NCI-H526 treated with DMSO at 0.1 percent for 48 hours (cell line): Measurements from ENCODE around the gene TSHR.
"Not testable (repeated sequence)": the region's sequence is repeated elsewhere in the genome, so short reads cannot be mapped to it uniquely, and the experiment has no call there.

Experiments
- DNase-seq: peaks from one replicate; lab custom pipeline; 2025; lab: John Stamatoyannopoulos, UW

The TSHR gene

DNA sequence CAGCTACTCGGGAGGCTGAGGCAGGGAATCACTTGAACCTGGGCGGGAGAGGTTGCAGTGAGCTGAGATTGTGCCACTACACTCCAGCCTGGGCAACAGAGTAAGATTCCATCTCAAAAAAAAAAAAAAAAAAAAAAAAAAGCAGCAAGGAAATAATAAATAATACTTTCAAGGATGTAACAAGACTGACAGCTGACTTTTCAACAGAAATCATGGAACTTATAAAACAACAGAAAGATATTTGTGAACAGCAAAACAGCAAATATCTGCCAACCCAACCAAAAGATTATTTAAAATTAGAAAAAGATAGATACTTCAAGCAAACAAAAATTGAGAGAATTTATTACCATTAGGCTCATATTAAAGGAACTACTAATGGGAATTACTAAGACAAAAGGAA, 115.1 kb downstream of the TSHR start:
- DNase-seq = no peak

DNA sequence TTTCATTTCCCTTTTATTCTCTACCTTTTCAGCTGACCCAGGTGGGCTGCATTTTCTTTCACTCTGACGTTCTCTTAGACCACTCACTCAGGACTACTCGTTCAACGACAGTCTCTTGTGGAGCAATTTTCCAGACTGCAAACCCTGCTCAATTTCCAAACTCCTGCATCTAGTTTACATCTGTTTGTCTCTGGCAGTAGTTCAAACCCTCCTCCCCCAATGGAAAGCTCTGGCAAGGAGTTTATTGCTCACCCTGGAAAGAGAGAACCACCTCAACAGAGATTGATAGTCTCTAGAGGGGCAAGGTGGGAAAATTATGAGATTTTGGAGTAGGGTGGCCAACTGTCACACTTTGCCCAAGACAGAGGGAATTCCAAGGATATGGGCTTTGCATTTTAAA, 130.2 kb downstream of the TSHR start:
- no peak for DNase-seq

DNA sequence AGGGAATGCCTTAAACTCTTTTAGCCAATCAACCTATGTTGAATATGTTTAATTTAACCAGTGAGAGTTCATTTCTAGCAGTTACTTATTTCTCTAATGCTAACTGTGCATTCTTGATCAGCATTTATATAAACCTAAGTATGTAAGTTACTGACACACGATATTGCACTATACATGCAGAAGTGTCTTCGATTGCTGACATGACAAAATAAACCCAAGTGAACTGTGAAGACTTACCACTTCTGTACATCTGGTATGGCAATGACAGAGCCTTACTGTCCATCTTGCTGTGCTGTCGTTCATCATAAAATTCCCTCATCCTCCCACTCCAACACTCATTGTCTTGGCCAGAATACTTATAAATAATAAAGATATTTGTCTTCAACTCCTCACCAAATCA, 131.8 kb downstream of the TSHR start:
- no peak for DNase-seq

DNA sequence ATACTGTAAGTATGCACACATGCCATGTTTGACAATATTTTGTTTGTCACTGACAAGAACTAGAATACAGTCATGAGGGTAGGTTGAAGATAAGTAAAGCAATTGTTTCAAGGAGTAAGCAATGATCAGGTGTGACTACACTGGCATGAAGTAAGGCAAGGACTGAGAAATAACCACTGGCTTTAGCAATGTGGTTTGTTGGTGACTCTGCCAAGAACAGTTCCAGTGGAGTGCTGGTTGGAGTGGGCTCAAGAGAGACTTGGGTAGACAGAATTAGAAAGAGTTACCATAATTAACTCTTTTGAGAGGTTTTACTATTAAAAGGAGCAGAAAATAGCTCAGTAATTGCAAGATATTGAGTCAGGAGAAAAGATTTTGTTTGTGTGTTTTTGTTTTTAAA, 135.7 kb downstream of the TSHR start:
- no peak for DNase-seq

DNA sequence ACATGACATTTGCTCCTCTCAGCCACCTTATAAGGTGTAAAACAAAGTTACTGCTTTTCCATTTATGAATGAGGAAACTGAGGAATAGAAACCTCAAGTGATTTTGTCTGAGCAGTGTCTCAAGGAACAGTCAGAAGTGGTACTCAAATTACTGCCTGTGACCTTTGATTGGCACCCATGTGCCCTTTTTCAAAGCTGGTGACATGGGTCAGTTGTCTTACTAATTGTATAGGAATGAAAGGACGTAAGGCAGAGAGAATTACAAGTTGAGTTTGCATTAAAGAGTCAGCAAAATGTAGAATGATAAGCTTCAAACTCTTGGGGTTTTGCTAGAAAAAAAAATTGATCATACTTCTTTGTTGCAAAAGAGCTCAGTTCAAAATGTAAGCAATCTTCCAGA, 136.2 kb downstream of the TSHR start:
- DNase-seq = no peak

DNA sequence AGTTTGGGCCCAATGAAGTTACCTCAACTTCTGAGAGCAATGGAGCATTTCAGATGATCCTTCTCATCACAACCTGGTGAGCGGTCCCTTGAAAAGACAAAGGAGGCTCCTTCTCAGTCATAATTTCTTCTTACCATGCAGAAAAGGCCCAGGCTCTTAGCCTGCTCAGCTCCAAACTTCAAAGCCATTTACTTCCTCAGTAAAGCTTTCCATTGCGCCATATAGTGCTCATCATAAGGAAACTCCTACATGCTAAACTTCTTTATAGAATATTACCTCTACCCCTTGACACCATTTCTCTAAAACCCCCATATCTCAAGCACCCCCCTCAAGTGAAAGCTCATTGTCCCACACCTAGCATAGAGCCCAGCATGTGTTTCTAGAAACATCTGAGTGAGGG, 138.2 kb downstream of the TSHR start:
- DNase-seq = no peak

DNA sequence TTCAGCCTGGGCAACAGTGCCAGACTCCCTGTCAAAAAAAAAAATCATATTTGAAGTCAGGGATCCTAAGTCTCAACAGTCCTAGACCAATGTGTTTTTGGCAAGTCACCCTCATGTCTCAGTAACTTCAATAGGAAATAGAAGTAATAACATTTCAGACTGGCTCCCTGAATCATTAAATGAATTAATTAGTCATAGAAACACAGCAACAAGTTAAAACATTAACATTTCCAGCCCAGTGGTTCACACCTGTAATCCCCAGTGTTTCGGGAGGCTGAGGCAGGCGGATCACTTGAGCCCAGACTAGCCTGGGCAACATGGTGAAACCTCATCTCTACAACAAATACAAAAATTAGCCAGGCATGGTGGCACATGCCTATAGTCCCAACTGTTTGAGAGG, 140.1 kb downstream of the TSHR start:
- no peak for DNase-seq

DNA sequence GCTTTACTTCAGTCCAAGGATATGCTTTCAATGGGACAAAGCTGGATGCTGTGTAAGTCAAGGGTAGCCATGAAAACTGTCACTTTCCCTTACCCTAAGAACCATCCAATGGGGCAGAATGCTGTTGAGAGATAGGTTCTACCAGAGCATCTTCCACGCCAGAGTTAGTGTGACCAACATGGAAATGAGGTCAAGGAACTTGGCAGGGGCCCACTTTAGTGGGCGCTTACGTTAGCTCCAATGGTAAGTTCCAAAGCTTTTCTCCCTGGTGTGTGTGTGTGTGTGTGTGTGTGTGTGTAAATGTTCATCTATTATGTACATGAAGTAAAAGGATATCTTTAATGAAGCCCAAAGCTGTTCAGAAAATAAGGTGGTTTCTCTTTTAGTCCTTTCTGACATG, 141.2 kb downstream of the TSHR start:
- DNase-seq = no peak

DNA sequence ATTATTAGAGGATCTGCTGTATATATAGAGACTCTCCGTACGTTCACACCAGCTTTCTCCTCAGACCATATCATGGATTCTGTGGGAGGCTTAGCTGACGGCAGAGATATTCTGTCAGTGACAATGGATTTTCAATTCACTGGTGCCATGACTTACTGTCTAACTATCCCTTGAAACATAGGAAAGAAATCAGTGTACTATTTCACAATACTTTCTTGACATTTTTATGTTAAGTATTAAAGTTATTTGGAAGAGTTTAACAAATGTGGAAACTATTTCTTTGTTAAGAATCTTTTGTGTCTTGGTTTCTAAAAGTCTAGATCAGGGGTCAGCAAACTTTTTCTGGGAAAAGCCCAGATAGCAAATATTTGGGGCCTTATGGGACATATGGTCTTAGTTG, 146.8 kb downstream of the TSHR start:
- no peak for DNase-seq

DNA sequence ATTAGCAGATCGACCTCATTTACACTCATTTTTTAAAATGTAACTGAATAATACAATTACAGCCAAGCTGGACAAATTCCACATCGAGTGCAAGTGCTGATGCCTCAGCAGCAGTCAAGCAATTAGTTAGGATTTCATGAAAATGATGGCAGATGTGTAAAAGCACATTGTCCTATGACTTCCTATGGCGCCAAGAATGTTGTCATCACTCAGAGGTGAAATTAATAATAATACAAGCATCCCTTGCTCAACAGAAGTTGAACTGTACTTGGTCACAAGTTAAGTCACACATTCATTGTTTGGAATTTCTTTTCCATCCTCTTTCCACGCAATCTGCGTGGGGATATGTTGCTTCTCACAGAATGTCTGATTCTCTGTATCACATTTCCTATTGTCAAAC, 148.0 kb downstream of the TSHR start:
- no peak for DNase-seq

DNA sequence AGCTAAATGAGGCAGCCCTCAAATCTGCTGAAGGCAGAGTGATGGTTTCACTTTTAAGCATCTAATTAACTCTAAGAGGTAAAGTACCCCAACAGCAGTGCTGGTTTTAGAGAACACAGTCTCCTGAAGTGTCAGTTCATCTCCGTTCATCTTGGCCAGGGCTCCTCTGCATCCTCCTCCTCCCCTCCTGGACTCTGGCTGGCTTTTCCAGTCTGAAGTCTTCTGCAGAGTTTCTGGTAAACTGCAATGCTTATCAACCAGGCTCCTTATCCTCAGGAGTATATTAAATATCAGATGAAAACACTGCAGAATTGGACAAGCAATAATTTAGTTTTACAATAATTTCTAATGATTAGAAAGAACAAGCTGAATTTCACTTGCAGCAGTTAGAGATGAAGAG, 150.0 kb downstream of the TSHR start:
- no peak for DNase-seq

DNA sequence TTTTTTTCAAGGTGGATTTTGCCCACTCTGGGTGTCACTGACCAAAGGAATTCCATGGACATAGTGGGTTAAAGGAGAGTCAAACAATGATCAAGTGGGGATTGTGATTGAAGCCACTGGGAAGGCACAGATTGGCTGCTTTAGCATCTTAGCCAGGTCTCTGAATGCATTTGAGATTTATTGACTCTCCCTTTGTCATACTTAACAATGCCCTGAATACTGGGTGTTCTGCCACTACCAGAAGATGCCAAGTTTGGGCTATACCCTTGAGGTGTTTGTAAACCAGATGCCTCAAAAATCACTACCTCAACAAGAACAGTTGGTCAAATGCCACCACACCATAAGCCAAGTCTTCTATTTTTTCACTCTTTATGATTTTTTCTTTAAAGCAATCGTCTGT, 150.5 kb downstream of the TSHR start:
- DNase-seq = no peak

DNA sequence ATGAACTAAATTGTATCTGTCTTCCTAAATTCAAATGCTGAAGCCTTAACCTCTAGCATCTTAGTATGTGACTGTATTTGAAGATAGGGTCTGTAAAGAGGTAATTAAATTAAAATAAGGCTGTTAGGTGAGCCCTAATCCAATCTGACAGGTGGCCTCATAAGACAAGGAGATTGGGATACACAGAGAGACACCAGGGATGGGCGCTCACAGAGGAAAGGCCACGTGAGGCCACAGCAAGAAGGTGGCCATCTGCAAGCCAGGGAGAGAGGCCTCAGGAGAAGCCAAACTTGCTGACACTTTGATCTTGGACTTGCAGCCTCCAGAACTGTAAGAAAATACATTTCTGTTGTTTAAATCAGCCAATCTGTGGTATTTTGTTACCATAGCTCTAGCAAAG, 154.8 kb downstream of the TSHR start:
- DNase-seq = no peak

DNA sequence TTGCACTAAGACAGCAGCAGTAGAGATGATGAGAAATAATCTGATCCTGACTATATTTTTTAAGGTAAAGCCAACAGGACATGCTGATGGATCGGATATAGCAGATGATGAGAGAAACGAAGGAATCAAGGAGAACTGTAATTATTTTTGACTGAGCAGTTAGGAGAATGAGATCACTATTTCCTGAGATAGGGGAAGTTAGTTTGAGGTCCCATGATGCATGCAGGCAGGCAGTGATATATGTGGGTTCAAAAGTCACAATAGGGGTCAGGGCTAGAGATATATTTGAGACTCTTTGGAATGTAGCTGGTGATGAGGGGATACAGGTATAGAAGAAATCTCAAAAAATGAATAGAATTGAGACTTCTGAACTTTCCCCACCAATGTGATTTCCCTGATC, 157.8 kb downstream of the TSHR start:
- DNase-seq = no peak

DNA sequence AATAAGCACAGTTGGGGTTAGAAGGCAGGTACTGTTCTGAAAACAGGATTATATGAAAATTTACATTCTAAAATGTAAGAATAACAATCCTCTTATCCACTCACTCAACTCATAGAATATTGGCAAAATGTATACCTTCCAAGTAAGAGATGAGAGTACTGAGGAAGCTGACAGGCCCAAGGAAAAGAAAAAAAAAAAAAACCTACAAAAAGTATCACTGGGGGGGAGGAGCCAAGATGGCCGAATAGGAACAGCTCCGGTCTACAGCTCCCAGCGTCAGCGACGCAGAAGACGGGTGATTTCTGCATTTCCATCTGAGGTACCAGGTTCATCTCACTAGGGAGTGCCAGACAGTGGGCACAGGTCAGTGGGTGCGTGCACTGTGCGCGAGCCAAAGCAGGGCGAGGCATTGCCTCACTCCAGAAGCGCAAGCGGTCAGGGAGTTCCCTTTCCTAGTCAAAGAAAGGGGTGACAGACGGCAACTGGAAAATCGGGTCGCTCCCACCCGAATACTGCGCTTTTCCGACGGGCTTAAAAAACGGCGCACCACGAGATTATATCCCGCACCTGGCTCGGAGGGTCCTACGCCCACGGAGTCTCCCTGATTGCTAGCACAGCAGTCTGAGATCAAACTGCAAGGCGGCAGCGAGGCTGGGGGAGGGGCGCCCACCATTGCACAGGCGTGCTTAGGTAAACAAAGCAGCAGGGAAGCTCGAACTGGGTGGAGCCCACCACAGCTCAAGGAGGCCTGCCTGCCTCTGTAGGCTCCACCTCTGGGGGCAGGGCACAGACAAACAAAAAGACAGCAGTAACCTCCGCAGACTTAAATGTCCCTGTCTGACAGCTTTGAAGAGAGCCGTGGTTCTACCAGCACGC, 158.8 kb downstream of the TSHR start:
- DNase-seq = not testable (repeated sequence)

DNA sequence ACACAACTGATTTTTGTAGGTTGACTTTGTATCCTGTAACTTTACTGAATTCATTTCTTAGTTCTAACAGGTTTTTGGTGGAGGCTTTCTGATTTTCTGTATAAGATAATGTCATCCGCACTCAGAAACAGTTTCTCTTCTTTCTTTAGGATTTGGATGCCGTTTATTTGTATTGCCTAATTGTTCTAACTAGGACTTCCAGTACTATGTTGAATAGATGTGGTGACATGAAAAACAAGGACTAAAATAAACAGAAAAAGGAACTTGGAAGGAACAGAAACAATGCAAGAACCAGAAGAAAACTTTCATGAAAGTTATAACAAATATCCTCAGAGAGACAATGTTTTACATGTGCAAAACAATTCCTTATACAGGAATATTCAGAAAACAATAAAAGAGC, 165.1 kb downstream of the TSHR start:
- DNase-seq = no peak

DNA sequence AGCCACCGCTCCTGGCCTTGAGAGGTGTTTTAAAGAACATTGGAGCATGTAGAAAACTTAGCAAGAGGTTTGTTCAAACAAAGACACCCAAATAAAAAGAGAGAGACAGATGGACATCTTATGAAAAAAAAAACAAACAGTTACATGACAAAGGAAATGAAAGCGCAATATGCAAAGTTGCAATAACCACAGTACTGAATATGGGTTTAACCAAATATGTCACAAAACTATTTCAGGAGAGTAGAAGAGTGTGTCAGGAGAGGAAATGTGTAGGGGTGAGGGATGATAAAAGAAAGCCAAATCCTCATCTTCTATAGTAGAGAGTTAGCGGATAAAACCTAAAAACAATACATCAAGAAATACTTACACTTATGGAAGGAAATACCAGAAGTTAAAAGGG, 166.9 kb downstream of the TSHR start:
- no peak for DNase-seq

DNA sequence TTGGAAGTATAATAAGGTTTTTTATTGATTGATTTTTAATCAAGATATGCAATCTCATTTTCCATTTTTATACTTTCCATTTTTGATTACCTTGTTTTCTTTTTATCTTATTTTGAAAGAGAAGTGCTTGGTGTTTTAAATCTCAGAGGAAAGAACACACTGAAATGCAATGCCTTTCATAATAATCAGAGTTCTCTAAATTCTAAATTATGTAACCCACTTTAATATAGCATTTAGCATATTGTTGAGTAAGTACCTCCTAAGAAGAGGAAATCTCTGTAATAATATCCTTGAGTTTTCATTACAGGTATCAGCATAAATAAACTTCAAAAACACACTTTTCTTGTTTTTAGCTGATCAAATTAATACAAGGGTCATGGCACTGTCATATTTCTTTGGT, 168.4 kb downstream of the TSHR start:
- no peak for DNase-seq

DNA sequence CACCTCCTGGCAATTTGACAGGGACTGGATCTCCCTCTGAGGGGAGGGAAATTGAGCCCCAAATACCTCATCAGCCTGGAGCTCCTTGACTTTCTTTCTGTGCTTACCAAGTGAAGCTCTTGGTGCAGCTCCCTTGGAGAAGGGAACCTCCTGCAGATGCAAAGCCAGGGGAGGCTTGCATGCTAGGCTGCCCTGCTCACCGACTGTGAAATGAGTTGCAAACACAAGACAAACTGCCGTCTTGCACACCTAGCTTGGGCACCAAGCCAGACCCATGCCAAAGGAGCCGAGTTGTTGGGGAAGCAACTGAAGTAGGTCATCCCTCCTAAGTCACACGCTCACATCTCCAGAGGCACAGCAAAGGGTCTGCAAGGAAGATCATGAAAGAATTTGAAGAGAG, 170.1 kb downstream of the TSHR start:
- DNase-seq = peak; percentile 34

DNA sequence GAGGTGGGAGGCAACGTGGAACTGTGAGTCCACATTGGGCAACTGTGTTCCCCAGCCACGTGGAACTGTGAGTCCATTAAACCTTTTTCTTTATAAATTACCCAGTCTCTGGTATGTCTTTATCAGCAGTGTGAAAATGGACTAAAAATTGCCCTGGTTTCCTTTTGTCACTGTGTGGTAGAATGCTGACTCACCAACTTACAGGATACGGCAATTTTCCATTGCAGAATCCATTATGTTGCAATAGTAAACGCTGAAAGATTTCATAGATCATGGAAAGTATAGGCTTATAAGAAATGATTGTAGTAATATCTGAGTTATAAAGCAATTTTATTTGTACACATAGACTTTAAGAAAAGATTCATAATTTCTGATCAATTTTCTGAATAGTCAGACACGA, 172.4 kb downstream of the TSHR start:
- no peak for DNase-seq

DNA sequence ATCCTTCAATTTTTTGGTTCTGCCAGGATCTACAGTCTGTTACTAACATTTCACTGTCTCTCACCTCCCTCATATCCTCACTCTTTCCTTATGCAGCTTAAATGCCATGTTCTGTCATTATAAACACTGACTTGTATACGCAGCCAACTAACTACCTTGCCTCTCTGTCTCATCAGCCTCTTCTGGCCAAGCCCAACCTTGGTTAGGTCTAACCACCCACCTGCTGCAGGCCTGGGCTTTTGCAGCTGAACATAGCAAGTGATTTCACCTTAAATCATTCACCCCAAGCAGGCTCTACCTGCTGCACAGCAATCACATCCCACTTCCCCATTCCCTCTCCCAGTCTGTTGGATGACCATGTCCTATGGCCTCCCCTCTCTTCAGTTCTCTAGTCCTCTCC, 173.8 kb downstream of the TSHR start:
- DNase-seq = no peak

DNA sequence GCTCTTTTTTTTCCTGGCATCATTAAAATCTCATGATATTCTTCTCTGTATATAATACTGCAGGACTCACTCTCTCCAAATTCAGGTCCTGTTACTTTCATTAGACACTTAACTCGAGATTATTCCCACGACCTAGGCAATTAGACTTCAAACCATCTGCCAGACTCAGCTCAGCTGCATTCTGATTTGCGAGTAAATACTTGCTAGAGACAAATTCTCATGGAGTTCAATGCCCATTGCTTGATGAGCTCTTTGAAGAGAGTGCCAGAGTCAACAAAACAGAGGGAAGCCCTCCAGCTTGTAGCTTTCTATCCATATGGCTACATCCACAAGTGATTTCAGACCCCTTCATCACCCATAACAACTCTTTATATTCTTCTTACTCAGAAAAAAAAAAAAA, 177.0 kb downstream of the TSHR start:
- DNase-seq = no peak

DNA sequence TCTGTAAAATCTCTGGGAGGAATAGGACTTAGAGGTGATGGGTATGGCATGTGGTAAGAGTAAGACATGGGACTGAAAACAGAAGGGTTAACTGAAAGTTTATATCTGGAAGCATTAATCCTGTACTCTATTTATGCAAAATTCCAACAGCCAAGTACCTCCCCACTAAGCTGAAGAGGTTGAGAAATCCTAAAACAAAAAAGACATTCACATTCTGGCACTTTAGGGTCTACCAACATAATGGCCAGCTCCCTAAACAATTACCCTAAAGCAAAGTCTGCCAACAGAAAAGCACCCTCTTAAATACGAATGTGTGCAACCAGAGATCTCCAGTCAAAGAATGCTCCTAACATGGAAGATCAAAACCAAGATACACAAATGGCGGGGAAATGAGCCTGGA, 178.0 kb downstream of the TSHR start:
- DNase-seq = no peak

DNA sequence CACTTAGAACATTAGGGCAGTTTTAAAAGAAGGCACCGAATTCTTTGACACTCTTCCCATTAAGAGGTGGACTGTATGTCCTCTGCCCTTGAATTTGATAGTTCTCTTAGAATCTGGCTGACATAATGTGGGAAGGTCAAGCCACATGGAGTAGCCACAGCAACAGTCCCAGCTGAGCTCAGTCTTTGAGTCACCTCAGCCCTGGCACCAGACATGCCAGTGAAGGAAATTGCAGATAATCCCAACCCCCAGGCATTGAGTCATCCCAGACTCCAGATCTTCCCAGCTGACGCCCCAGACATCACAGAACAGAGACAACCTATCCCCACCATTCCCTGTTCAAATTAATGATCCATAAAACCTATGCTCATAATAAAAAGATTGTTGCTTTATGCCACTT, 181.9 kb downstream of the TSHR start:
- DNase-seq = no peak
